Endothelial cell of umbilical vein (primary cell): ENCODE data around the gene FDX1.
"Not testable (repeated sequence)": the region's sequence is repeated elsewhere in the genome, so short reads cannot be mapped to it uniquely, and the experiment has no call there.

Experiments used
- EZH2 ChIP-seq: IDR thresholded peaks from 2 replicates; pipeline ENCODE4 v1.6.1; 2012; ENCODE audit warnings: borderline replicate concordance, low read depth, mild to moderate bottlenecking, moderate library complexity, low read length, inconsistent platforms; ENCODE audit not compliant: severe bottlenecking
- GATA2 ChIP-seq: IDR thresholded peaks from 2 replicates; pipeline ENCODE4 v1.7.0; 2011; ENCODE audit warnings: low read depth, mild to moderate bottlenecking, moderate library complexity, mixed read lengths, low read length; ENCODE audit not compliant: insufficient read length, insufficient read depth
- JUN ChIP-seq: IDR thresholded peaks from 2 replicates; pipeline ENCODE4 v1.6.1; 2011; ENCODE audit warnings: borderline replicate concordance, low read depth; ENCODE audit not compliant: insufficient read length, insufficient read depth
- MYC ChIP-seq: IDR thresholded peaks from one replicate; pipeline ENCODE4 v1.6.1; 2011; ENCODE audit warnings: mild to moderate bottlenecking, low read depth, low read length
- POLR2A ChIP-seq: IDR thresholded peaks from 2 replicates; pipeline ENCODE4 v1.6.1; 2012; ENCODE audit warnings: low read depth, mild to moderate bottlenecking, control low read depth, low read length
- POLR2AphosphoS5 ChIP-seq: IDR thresholded peaks from 2 replicates; pipeline ENCODE4 v1.6.1; 2012; ENCODE audit warnings: low read depth, mild to moderate bottlenecking, control low read depth, low read length, moderate library complexity; ENCODE audit not compliant: insufficient read depth
- TF ChIP-seq, protein P1 (sequence below), 2 donors: IDR thresholded peaks; 1 replicate in 1 of 2; 2 replicates in 1 of 2; pipeline ENCODE4 v1.5.1; 2011; ENCODE audit warnings: low read length in 2 of 2, mild to moderate bottlenecking in 2 of 2, moderate library complexity in 2 of 2, control low read depth in 1 of 2, inconsistent platforms in 1 of 2, low read depth in 1 of 2; ENCODE audit not compliant: insufficient read depth in 1 of 2; ENCODE audit errors: extremely low read depth in 1 of 2
- TF ChIP-seq, protein P2 (sequence below): IDR thresholded peaks from 2 replicates; pipeline ENCODE4 v1.6.1; 2011; ENCODE audit not compliant: insufficient read depth, insufficient read length

DNA sequence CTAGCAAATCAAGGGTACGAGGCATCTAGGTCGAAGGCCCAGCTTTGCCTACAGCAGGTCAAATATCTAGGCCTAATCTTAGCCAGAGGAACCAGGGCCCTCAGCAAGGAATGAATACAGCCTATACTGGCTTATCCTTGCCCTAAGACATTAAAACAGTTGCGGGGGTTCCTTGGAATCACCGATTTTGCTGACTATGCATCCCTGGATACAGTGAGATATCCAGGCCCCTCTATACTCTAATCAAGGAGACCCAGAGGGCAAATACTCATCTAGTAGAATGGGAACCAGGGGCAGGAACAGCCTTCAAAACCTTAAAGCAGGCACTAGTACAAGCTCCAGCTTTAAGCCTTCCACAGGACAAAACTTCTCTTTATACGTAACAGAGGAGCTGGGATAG is 26.2 kb upstream of the FDX1 start:
- TF ChIP-seq EZH2, POLR2A, JUN, POLR2AphosphoS5, MYC, GATA2: not testable (repeated sequence)
- TF ChIP-seq, protein P1, sequence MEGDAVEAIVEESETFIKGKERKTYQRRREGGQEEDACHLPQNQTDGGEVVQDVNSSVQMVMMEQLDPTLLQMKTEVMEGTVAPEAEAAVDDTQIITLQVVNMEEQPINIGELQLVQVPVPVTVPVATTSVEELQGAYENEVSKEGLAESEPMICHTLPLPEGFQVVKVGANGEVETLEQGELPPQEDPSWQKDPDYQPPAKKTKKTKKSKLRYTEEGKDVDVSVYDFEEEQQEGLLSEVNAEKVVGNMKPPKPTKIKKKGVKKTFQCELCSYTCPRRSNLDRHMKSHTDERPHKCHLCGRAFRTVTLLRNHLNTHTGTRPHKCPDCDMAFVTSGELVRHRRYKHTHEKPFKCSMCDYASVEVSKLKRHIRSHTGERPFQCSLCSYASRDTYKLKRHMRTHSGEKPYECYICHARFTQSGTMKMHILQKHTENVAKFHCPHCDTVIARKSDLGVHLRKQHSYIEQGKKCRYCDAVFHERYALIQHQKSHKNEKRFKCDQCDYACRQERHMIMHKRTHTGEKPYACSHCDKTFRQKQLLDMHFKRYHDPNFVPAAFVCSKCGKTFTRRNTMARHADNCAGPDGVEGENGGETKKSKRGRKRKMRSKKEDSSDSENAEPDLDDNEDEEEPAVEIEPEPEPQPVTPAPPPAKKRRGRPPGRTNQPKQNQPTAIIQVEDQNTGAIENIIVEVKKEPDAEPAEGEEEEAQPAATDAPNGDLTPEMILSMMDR (IDR thresholded peaks at IDR 0.05; ENCODE audit: extremely low read depth in 1 of 2, insufficient read depth in 1 of 2, low read depth in 1 of 2, low read length in 2 of 2), result not testable (repeated sequence)
- TF ChIP-seq, protein P2, sequence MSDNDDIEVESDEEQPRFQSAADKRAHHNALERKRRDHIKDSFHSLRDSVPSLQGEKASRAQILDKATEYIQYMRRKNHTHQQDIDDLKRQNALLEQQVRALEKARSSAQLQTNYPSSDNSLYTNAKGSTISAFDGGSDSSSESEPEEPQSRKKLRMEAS, result not testable (repeated sequence)
